NCI-H2227 (cell line): ENCODE measurements around the gene PPARGC1A.

ENCODE experiments used
- DNase-seq: peaks from one replicate; lab custom pipeline; 2025; ENCODE audit not compliant: unreplicated experiment; lab: John Stamatoyannopoulos, UW

PPARGC1A gene

DNA sequence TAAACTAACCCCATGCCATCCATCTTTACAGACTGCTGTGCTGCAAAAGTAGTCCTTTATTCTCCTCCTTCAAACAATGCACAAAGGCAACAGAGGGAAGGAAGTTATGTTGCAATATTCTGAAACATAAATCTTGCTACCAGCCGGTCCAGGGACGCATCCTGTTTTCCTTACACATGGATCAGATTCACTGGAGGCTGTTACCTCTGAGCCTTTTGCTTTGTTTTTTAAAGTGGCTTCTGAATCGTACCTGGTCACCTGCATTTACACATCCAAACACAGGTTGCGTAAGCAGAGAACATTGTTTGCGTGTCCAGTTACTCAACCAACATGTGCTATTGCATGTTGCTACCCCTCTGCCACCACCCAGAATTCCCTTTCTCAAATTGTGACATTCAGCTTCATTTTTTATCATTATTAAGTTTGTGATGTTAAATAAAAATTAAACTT, 8.8 kb downstream of the PPARGC1A start:
- DNase-seq: no peak

DNA sequence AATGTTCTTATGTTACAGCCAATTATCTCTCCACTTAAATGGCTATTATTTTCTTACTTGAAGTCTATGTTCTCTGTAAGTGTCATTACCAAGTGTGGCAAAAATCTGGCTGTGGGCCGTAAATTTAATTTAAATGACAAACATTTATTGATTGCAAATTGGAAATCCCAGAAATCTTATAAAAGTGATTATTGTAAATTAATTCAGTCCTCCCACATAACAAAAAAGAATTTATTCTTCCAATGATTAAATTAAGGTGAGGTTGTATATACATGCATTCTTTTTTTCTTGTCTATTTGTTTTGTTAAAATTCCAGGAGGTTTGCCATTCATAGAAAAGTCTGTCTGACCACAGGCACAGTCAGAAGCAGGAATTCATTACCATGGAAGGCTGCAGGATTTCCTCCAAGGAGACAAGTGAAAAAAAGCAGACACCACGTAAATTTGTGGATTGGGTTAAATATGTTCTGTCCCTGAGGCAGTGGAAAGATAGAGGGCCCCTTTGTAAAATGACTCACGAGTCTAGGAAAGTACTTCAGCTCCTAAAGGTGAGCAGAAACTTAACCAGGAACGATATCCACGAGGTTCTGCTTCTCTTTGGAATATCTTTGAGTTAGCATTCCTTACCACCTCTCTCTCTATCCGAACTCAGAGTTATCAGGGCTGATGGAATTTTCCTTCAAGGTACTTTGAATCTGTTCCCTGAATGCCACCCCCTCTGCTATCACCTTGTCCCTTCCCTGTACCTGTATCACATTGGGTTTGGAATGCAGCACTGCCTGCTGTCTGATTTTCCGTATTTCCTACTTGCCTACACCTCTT, 10.7 kb downstream of the PPARGC1A start:
- no peak for DNase-seq

DNA sequence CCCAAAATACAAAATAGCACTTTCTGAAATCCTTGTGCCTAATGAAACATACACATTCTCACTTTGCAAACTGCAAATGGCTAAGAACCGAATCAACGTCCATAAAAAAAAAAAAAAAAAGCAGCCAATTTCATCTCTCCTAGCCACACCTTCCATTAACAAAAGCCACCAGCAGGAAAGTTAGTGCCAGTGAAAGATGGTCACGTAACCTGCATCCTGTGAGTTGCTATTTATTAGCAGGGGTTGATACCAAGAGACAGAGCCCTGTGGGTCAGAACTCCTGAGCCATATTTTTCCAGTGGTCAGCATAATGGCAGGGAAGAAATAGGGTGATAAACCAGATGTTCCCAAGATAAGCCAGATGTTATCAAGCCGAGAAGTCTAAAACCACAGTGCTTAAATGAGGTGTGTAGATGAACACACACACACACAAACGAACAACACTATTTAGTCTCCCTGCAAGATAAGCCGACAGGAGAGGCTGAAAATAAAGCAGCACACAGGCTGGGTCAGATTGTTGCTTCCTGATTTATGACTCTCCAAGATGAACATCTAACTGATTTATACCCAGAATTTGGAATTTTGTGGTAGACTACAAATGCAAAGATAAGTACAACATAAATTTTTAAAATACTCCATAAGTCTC, 11.5 kb downstream of the PPARGC1A start:
- no peak for DNase-seq

DNA sequence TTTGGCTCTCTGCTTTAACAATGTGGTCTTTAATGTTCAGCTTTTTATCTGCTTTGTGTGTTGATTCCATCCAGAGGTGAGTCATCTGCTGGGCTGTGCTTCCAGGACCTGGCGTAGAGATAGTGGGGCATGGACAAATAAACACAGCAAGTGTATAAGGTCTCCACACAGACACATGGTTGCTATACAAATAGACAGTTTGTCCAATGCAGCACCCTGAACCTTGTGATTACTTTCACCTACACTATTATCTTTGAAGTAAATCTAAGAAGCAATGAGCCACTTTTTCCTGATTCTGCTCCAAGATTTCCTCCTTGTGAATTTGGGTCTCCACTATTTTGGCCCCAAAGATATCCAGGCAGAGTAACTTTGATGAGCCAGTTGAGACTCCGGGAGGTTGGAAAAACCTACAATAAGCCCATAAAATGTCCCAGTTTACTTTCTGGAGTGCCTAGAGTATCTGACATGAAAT, 12.1 kb downstream of the PPARGC1A start:
- no peak for DNase-seq

DNA sequence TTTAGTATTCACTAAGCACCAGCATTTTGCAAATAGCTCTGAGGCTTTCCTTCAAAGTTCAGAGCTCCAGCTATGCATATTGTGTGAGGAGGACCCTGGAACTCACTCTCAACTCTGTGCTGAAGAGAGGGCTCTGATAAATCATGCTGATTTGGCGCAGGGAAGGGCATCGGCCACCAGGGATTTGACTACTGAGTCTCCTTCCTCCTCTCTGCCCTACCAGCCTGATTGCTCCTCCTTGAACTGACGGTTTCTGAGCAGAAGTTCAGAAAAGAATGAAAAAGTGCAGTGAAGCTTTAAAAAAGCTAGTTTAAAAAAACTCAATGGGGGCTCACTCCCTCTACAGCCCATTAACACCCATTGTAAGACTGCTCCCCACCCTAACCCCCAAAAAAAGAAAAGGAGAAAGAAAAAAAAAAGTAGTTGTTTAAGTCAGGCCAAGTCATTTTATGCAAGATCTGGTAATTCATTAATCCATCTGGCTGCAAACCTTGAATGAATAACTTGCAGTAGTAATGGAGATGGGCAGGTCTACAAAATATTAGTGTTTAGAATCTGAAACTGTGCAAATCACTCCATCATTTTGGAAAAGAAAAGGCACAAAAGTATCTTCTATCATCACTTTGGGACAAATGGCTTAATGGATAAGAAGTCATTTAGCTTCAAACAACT, 13.3 kb downstream of the PPARGC1A start:
- DNase-seq: no peak

DNA sequence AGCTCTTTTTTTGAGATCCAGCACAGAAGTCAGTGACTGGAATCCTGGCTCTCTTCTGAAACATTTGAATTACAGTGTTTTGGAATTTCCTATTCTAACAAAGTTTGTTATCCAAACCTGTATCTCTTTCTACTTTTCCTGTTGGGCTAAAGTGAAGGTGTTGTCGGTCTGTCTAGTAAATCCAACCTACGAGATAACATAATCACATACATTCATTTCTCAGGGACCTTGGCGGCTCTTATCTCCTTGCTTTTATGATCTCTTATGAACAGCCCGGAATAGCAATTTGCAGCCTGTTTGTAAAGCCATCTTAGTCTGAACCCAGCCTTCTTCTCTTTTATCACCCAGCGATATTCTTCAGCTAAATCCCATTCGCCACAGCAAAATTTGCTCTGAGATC, 14.5 kb downstream of the PPARGC1A start:
- no peak for DNase-seq

DNA sequence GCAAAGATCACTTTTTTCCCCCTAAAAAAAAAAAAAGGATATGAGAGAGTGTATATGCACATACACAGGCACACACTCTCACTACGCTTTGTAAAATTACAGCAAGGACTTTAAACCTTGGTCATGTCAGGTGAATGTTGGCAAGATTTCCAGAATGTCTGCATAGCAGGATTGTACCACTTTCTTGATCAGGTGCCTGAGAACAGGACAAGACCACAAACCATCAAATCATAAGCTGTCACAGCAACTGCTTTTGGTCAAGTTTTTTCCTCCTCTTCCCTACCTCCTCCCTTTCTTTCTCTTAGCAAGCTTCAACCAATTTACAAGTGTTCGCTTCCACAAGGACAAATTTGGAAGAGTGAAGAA, 15.3 kb downstream of the PPARGC1A start:
- DNase-seq: no peak

DNA sequence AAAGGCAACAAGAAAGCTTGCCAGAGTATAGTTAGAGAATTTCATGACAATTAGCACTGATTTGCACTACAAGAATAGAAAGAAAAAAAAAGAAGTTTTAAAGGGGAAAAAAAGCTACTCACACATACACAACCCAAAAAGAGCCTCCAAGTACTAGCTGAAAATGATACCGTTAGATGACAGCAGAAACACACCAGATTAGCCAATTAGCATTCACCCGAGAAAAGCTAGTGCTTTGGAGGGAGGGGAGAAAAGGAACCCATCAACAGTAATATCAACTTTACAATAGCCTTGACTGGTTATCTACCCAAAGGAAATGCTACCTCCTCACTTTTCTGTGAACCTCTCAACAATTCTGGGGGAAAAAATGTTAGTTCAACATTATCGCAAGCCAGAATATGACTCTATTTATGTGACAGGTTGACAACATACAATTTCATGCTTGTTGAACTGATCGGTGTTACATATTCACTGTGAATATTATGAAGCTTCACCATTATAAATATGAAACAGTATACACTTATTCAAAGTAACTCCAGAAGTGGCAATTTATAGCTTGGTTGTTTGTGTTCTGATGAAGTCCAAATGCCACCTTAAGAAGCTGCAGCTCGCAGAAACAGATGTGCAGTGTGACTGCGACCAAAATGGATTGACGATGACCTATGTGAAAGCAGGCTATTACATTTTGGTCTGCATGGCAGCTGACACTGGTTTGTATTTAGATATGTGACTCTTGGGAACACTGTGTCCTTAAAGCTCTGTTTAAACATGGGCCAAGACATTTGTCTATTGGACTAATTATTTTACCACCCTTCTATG, 15.9 kb downstream of the PPARGC1A start:
- no peak for DNase-seq

DNA sequence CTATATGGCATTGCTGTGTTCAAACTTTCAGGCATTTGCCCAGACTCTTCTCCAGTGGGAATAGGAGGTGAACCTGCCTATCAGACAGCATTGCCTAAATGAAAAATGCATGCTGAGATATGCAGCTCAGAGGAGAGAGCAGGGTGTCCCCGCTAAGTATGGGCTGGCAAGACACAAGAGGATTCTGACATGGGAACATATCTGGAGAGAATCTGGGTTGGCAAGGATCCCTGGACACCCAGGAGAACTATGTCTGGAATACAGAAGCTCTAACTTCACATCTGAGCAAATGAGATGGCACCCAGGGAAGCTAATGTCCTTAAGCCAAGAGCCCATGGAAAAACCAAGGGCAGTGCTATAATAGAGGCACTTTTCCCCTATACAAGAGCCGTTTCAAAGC, 18.4 kb downstream of the PPARGC1A start:
- DNase-seq: no peak

DNA sequence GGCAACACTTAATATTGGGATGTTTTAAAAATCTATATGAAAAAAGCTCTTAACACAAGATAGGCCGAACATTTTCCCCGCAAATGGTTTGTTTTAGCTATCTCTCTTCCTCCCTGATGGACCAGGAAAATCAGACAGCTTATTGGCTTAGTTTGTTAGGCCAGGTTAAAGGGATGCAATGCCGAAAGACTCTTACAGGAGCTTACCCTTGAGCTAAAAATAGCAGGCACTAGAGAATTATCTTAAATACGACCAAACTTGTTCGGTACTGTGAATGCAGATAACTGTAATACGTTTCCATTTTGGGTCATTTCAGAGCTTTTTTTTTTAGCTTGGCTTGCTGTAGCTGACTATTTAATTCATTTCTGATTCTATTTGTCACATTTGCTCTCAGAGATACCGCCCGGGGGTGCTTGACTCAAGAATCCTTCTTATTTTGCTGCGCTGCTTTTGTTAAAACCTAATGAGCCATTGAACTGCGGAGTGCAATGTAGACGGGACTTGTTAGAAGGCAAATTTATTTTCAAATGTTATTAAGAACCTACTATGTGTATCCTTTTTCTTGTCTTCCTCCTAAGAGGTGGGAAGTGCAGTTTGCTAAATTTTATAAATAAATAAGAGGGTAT, 23.3 kb downstream of the PPARGC1A start:
- no peak for DNase-seq

DNA sequence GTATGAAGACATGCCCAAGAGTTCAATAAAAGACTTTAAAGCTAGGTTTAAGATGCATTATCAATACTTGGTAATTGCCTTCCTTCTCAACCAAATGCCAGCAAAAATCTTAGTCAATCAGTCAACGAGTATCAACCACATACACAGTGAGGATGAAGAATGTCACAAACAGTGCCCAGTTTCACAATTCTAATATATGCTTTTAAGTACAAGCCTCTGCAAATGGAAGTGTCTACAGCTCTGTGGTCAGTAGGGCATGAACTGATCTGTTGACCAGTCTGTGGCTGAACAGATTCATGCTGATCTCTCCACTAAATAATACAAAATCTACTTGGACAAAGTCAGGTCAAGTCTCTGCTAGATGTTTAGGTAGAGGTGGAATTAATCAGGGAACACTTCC, 27.9 kb downstream of the PPARGC1A start:
- no peak for DNase-seq

DNA sequence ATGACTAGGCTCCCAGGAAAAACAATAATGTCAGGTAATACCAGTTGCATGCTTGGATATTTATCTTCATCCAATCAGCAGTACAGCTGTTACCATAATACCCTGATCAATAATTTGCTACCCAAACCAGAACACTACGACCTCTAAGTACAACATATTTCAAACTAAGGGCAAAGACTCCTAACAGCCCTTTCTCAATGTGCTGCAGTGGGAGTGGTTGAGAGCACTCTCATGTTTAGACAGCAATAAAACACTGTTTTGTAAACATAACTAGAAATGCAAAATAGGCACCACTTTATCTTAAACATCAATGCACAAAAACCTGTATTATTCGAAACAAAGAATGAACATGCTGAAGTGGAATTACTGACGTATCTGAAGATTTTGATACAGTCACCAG, 28.9 kb downstream of the PPARGC1A start:
- DNase-seq: no peak

DNA sequence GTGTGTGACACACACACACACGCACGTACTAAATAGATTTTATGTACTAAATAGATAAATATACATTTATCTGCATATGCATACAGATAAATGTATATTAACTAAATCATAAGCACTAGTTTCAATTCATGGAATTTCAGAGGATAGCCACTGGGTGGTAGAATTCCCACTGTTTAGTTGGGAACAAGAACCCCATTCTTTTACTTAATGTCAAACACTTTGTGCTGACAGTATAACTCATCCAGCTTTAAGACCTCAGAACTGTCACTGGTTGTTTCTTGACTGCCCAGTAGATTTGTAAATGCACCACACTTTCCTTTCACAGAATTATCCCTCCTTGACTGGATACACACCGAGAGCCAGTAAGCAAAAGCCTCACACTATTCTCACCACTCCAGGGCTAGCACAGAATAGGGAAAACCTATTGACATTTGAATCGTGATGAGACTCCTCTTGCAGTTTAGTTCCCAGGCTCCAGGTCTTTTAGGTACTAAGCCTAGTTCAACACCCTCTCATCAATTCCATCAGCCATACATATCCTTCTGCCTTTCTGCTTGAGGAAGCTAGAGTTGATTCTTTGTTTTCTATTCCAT, 32.4 kb downstream of the PPARGC1A start:
- DNase-seq: no peak

DNA sequence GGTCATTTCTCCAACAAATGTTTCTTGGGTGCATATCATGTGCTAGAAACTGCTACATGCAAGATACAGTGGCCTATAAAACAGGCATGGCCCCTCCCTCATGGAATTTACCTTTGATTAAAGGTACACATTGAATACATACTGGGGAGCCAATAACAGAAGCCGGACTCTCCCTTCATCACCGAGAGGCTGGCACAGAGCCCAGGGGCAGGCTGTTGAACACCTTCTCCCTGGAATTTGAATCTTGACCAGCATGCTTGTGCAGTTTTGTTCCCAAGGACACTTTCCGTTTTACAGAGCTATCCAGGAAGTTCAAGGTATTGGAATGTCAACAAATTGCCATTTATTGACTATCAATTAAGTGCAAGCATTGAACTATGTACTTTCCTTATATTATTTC, 33.2 kb downstream of the PPARGC1A start:
- no peak for DNase-seq

DNA sequence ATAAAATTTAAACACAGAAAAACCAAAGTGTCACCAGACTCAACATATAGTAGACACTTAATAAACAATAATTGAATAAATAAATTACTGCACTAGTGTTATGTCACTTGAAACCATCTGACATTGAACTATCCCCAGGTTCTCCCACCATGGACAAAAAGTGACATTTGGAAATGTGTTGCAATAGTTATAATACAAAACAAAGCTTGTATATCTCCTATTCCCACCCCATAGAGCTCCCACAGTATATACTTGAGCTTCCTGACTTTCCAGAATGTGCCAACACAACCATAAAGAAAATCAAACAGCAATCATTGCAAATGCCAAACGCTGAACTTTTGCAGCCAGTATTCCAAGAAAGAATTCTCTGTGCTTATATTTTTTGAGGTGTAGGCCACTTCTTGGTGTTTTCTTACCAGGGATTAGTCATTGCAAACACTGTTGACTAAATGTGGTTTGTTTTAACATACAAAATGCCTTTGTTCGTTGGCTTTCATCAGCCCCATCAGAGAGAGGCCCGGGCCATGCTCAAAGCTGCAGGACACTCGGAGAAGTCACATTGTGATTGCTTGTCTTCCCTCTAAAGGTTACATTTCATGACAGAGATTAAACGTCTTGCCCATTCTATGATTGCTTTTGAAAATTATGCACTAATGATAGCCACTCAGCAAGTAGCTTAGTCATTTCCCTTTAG, 33.8 kb downstream of the PPARGC1A start:
- no peak for DNase-seq

DNA sequence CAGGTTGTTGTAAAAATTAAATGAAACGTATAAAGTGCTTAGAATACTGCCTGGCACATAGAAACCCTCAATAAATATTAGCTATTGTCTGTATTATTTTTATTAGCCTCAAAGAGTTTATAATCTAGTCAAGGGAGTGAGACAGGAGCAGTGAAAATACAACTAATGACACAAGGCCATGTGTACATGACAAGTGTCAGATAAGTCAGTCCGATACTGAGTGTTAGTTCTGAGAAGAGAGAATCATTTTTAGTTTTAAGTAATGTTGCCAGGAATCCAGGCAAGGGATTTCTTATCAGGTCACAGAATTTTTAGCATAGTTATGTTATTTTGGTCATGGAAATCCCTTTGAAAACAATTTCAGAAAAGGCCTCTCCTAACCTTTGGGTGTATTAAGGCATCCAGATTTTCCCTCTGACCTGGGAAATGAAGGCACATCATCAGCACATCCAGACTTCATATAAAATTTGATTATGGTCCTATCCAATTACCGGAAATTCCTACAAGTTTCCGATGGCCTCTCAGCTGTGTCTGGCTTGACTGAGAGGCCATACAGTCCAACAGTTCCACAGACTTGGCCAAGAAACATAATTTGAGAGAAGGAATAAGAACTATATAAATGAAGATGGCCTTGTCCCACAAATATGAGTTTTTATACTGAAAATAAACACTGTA, 35.7 kb downstream of the PPARGC1A start:
- DNase-seq: no peak

DNA sequence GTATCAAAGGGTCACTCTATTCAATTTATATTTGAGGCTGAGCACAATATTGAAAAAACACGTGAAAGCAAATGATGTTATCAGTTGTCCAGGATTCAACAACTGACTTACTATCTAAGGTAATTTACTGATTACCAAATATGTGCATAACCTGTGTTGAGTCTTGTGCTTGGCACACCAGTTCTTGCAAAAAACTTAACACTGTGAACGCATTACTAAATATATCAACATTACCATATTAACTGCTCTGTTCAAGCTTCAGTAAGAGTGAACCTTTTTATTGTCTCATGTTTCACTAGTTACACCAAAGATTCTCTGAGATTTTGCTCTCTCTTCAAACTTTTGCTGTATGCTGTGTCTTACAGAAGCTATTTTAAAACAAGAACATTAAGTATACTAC, 38.4 kb downstream of the PPARGC1A start:
- no peak for DNase-seq

DNA sequence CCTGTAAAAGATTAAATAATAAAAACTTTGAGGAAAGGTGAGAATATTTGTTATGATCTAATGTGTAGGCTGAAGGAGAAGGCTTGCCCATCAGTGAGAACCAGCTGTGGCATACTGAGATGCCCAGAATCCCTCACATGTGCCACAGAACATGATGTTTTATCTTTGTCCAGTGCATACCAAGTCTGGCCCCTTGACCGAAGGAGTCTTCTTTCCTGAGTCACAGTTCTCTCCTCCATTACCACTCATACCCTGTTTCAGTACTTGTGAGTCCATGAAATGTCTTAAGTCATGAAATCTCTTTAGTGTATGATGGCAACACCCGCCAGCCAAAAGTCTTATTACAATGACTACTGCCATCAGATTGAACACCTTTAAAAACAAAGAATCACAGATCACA, 42.7 kb downstream of the PPARGC1A start:
- no peak for DNase-seq

DNA sequence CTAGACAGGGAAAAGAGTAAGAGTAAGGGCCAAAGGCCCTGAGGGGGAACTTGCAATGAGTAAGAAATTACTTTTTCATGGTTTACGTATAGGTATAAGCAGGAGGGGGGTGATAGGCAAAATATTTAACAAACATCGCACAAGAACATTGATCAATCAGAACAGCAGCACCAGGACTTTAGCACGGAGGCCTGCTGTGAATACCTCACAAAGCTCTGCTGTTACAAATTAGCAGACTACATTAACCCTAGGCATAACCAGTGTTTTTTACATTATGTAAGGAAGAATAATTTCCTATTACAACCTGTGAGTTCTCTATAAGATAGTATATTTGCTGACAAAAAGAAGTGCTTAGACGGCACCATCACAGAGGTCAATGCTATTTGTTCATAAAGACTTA, 44.9 kb downstream of the PPARGC1A start:
- no peak for DNase-seq
